GM19025 (cell line): Measurements from ENCODE around the gene PTPRN2.
"Not testable (repeated sequence)": the region's sequence is repeated elsewhere in the genome, so short reads cannot be mapped to it uniquely, and the experiment has no call there.

Experiments
- ATAC-seq: cut with Tn5 transposase; IDR thresholded peaks from one replicate; pipeline ENCODE4 v1.9.1; 2021; ENCODE audit warnings: mild to moderate bottlenecking, low read depth, moderate library complexity; ENCODE audit not compliant: unreplicated experiment

PTPRN2 gene

DNA sequence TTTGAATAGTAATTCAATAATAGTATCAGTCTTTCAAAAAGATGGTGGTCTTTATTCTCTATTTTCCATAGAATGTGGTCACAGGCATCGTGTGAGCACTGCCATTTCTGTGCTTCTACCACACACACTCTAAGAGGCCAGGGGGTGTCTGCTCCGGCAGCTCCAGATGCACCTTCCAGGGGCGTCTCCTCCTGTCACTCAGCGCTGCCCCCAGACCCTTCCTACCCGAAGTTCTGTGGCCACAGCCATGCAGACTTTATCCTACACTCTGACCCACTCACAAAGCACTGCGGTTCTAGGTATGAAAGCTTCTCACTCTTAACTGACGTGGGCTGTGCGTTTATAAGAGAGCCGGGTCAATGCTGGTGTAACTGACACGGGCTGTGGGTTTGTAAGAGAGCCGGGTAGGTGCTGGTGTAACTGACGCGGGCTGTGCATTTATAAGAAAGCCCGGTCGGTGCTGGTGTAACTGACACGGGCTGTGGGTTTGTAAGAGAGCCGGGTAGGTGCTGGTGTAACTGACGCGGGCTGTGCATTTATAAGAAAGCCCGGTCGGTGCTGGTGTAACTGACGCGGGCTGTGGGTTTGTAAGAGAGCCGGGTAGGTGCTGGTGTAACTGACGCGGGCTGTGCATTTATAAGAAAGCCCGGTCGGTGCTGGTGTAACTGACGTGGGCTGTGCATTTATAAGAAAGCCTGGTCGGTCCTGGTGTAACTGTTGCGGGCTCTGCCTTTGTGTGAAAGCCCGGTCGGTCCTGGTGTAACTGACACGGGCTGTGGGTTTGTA, 886.0 kb downstream of the PTPRN2 start:
- ATAC-seq: not testable (repeated sequence)

DNA sequence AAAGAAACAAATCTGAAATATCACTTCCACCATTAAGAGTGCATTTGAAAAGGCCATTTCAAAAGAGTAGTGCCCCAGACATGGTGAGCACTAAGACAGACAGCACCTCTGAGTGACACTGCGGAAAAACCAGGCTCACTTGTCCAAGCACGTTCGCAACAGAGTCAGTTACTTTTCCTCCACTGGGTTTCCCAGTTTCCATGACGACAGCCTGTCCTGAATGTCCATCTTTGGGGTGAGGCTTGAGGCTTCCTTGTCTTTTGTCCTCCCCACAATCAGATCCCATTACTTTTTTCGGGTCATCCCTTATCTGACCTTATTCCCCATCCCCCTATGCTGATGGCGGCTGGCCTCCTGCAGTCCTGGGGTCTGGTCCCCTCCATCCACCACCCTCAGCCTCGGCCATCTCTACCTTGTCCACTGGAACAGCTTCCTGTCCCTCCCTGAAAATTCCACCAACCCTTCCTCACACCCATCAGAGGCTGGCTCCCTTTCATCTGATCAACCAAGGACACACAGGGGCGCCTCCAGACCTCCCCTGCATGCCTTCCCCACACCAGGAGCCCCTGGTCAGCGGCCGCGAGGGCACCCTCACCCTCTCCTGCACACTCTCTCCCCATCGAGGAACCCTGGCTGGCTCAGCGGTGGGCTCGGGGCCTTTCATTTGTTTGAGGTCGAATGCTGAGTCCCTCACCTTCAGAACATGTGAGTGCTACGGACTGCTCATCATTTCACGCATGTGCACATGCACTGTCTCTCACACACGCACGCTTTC, 887.2 kb downstream of the PTPRN2 start:
- ATAC-seq: no peak

DNA sequence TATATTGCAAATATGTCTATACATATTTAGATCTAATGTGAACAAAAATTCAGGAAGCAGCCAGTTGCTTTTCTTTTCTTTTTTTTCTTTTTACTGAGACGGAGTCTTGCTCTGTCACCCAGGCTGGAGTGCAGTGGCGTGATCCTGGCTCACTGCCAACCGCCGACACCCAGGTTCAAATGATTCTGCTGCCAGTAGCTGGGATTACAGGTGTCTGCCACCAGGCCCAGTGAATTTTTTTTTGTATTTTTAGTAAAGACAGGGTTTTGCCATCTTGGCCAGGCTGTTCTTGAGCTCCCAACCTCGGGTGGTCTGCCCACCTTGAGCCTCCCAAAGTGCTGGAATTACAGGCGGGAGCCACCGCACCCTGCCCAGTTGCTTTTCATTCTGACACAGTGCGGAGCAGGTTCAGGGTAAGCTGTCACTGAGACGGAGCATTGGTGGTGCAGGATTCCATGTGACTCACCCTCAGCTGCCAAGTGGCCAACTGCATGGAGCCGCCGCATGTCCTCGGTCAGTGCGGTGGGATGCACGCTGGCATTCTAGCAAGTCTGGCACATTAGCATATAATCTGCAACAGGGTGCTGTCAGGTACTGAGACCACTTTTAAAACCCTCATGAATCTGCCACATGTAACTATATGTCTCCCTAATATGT, 888.1 kb downstream of the PTPRN2 start:
- ATAC-seq: no peak

DNA sequence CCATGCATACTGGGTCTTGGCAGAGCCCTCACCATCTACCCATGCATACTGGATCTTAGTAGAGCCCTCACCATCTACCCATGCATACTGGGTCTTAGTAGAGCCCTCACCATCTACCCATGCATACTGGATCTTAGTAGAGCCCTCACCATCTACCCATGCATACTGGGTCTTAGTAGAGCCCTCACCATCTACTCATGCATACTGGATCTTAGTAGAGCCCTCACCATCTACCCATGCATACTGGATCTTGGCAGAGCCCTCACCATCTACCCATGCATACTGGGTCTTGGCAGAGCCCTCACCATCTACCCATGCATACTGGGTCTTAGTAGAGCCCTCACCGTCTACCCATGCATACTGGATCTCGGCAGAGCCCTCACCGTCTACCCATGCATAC, 890.3 kb downstream of the PTPRN2 start:
- ATAC-seq: not testable (repeated sequence)

DNA sequence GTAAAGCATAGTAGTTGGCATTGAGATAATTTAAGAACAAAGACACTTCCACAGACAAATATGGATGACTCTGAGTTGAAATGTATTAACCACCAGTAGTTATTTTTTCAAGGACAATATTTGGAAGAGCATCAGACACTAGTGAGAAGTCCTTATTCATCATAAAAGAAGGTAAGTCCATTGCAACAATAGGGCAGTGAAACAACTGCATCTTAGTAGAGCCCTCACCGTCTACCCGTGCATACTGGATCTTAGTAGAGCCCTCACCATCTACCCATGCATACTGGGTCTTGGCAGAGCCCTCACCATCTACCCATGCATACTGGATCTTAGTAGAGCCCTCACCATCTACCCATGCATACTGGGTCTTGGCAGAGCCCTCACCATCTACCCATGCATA, 892.0 kb downstream of the PTPRN2 start:
- not testable (repeated sequence) for ATAC-seq

DNA sequence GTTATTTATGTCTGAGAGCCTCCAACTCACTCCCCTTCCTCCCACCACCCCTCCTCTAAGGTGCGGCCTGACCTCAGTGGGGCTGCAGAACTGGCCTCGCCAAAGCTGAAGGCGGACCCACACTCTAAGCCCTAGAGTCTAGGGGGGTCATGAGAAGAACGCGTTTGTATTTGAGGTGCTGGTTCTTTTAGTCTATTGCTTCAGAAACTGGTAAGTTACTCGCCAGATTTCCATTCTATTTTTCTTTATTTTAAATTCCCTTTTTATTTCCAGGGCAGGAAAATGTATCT, 893.3 kb downstream of the PTPRN2 start:
- no peak for ATAC-seq

DNA sequence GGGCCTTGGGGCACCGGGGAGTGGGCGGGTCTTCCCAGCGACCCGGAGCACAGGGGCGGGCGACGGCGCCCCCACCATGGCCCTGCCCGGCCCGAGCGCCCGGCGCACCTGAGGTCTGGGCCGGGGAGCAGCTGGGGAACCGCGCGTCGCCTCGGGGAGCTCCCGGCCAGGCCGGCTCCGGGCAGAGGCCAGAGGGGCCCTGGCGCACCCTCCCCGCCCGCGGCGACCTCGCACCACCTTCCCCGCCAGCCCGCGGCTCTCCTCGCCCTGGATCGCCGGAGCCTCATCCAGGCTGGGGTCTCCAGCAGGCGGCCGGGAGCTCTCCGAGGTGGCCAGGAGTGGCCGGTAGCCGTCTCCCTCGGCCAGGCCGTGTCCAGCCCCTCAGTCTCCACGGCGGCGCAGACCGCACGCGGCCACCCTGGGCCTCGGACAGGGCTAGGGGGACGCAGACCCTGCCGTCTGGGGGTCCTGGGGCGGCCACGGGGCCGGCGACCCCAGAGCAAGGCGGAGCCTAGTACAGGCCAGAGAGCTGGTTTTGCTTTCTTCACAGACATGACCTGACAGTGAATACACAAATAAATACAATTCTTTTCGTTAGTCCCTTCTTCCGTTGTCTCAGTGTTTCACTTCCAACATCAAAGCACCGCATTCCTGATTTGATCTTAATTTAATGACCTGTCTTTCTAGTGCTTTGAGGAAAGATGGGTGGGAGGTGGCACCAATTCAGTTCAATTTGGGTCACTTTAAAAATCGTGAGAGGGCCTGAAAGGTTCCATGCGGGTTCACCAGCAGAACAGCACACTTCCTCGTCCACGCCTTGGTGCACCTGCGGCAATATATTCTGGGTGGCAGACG, 893.9 kb downstream of the PTPRN2 start:
- ATAC-seq: no peak

DNA sequence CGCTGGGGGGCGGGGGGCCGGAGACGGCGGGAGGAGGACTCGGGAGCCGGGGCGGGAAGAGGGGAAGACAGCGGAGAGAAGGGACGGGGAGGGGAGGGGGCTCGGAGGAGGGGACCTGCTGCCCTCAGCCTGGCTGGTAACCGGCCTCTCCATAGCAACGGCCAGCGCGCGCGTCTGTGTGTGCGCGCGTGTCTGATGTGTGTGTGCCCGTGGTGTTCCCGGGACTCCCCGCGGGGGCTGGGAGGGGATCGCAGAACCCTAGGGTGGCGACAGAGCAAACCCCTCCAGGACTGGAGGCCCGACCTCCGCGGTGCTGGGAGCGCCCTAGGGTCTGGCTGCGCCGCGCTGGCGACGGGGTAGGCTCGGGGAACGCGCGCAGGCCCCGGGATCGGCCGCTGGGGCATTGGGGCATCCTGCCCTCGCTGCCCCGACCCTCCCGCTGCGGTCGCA, 894.5 kb downstream of the PTPRN2 start:
- no peak for ATAC-seq

DNA sequence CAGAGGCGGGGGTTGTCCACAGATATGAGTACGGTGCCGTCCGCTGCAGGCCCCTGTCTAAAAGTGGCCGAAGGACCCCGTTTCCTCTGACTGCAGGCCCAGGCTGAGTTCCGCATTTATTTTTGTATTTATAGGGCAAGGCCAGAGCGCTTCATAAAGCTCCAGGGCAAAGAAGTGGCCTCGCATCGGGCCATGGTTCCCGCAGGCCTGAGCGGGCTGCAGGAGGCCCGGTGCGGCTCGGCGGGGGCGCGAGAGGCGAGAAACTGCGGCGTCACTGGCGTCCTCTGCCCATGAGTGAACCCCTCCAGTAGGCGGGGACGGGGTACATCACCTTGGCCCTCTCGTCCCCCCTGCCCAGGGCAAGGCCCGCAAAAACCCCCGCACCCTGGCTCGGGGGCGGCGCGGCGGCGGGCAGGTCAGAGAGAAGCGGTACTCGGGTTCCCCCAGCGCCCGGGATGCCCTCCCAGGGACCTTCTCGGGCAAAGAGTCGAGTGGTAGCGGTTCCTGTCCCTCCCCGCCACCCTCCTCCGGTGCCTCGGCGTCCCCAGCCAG, 895.1 kb downstream of the PTPRN2 start:
- no peak for ATAC-seq

DNA sequence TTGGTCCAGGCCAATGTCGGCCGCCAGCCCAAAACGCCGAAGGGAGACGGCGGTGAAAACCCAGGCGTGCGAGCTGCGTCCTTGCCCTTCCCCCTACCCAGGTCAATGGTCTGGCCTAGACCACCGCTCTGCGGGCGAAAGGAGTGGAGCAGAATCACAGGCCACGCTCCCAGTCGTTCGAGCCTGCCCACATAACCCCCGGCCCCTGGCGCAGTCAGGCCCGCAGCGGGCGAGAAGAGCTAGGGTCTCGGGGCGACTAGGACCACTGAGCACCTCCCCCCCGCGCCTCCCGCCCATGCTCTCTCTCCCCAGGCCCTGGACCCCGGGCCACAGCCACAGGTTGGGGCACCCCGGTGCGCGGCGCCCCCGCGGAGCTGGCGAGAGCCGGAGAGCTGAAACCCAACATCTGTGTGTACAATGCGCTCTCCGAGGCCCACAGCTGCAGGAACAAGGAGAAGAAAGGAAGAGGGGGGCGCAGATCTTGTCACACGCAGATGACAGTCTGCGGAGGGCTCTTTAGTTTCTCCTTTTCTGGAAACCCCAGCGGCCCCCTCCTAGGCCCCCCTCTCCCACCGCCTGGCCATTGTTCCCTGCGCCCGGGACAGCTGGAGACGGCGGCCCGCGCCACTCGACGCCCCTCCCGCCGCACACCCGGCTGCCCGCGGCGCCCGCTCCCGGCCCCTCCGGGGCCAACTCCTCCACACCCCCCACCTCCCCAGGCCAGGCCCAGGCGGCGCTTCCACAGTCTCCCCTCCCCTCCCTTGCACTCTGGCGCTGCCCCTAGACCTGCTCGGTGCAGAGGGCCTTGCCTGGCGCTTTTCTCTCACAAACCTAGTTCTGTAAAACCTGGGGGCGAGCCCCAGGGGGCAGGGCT, 895.8 kb downstream of the PTPRN2 start:
- ATAC-seq: no peak

DNA sequence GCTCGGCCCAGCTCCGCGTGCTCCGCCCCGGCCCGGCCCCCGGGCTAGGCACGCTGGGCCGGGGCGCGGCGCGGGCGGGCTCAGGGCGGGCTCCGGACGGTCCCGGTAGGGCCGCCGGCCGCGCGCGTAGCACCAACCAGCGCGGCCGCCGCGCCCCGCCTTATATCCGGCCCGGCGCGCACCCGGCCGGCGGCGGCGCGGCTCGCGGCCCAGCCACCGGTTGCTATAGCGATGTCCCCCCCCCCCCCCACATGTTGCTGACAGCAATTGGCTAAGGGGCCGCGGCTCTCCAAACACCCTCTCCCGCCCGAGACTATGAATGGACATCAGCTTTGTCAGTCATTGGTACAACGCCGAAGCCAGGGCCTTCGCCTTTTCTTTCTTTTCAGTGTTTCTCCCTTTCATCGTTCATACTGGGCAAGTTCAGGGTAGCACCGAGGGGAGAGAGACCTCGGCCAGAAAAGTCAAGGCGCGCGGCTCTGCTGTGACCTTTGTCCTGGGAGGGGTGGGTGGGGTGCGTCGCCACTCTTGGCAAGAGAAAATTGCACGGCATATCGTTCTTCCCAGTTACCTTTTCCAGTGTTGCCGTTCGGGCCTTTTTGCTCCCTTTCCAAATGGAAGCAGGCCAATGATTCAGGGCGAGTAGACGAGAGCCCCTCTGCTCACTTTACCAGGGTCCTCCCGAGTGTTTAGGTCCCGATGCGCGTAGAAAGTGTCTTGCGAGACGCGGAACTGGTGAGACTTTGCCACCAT, 896.6 kb downstream of the PTPRN2 start:
- no peak for ATAC-seq

DNA sequence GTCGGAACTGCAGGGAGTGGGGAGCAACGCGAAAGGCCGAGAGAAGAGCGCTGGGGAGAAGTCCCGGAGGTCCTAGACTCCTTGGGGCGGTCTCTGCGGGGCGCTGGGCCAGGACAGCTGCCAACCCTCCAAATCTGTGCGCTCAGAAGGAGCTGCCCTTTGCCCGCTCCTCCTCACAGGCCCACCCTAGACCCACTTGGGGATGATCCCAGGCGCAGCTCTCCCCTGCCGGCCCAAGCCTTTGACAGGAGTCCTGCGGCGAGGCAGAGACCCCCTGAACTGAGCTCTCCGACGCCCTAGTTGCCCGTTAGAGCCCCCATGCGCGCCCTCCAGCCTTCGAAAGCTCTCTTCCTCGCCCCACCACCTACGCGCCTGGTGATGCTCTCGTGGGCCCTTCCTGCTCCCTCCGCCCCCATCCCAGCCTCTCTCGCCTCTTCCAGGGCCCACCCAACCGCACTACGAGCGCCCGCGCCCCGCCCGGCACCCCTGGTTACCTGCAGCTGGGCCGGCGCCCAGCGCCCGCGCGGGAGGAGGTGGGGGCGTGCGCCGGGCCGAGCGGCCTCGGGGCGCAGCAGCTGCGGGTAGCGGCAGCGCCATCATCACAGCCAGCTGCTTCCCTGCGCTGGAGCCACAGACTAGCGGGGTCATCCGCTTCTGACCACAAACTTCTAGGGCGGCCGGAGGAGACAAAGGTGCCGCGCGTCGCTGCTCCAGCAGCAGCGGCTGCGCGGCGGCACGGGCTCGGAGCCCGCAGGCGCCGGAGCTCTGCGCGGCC, 897.4 kb downstream of the PTPRN2 start:
- no peak for ATAC-seq

DNA sequence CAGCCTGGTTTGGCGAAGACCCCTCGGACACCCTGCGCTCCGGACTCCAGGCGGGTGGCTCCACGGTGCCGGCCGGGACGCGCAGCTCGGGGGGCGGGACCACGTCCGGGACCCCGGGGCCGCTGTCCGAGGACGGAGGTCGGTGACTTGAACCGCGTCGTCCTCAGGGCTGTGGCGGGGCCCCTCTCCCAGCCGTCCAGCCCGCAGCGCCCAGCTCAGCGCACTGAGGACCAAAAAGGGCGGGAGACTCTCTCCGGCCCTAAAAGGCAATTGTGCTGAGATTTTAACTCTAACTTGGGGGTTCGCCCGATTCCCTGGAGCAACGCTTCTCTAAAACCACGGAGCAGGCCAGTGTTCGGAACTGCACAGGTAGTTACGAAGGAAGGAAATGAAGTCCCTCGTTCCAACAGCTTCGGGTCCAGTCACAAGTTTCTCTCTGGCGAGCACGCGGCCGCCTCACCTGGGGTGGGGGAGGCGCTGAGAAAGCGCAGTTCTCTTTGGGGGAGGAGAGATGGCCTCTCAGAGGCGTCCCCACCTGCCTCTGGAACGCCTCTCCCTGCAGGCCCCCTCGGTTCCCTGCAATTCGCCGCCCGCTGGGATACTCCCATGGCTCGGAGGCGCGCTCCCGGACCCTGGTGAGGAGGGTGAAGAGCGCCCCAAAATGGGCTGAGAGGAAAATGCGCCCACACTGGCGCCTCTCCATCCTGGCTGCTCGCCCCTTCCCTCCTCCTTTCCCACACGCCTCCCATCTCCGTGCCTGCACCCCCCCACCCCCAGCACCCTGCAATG, 898.2 kb downstream of the PTPRN2 start:
- no peak for ATAC-seq

DNA sequence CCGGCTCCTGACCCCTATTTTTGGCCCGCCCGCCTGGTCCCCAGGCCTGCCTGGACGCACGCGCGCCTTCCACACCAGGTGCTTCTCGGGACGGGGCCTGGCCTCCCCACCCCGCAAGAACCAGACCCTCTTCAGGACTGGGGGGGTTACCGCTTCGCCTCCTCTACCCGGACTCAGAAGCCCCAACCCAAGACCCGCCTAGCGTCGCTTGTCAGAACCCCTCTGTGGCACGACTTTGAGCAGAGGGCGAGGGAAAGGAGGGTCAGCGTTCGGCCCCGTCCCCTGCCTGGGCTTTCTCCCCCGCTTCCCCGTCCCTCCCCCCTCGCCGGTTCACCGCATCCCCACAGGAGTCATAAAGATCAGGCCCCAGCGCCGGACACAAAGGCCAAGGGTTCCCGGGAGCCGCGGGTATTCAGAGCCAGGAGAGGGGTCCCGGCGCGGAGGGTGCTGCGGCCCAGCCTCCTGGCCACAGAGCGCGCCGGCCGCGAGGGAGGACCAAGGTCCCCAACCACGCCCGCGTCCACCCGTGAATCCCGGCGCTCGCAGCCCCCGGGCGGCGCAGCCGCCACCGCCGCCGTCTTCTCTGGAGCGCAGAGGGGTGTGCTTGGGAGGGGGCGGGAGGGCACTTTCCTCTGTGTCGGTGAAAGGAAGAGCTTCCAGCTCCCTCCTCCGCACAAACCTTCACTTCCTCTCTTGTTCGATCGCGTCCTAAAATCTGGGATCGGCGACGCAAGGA, 898.9 kb downstream of the PTPRN2 start:
- ATAC-seq: no peak

DNA sequence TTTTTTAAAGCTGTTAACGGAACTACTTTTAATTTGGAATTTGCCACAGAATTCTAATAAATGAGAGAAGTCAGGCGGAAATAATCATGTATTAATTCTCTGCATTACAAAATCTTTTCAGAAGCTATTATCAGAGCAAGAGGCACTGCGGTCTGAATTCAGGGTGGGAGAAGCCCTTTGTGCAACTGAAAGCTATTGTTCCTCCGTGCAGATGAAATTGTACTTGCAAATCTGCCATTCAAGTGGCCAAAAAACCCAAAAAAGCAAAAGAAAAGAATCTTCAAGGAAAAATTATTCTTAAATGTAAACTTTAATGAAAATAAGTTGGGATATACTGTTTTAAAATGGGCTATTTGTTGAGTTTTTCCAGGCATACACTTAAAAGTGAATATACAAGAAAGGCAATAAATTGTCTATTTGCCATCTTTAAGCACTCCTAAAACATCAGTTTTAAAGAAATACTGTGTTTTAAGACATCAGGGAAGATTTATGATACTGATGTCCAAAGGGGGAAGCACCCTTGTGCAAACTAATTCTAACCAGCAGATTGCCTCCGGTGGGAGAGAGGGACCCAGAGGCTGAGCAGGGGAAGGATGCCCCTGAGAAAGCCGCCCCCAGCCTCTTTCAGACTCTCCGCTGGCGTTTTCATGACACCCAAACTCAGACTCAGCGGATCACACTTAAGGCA, 899.6 kb downstream of the PTPRN2 start:
- no peak for ATAC-seq

DNA sequence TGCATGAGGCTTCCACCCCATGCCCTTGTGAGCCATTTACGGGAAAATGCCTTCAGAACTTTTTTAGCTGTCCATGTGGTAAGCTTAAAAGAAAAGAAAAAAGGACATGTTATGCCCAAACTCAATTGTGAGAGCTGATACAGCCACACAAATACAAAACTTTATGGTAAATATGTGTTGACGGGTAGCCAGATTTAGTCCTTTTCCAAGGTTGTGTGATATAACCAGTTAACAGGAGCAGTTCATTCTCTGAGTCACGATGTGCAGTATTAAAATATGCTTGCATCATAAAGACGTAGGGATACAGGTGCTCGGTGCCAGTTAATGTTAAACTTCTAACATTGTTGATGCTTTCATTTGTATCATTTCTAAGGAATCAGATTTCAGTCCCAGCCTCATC, 900.5 kb downstream of the PTPRN2 start:
- no peak for ATAC-seq
